ENCODE measurements around the gene RCN2. TPM values are rescaled to one million over a fixed set of nuclear protein-coding genes. Genes with fewer than 3 reads are reported as not detected.
A peak's percentile ranks its signal among the peaks of the same experiment; 100 is the strongest.

The RCN2 gene
- total and polyA plus RNA-seq, 2 experiments from 2014 or later, result 96.7 to 178 TPM

DNA sequence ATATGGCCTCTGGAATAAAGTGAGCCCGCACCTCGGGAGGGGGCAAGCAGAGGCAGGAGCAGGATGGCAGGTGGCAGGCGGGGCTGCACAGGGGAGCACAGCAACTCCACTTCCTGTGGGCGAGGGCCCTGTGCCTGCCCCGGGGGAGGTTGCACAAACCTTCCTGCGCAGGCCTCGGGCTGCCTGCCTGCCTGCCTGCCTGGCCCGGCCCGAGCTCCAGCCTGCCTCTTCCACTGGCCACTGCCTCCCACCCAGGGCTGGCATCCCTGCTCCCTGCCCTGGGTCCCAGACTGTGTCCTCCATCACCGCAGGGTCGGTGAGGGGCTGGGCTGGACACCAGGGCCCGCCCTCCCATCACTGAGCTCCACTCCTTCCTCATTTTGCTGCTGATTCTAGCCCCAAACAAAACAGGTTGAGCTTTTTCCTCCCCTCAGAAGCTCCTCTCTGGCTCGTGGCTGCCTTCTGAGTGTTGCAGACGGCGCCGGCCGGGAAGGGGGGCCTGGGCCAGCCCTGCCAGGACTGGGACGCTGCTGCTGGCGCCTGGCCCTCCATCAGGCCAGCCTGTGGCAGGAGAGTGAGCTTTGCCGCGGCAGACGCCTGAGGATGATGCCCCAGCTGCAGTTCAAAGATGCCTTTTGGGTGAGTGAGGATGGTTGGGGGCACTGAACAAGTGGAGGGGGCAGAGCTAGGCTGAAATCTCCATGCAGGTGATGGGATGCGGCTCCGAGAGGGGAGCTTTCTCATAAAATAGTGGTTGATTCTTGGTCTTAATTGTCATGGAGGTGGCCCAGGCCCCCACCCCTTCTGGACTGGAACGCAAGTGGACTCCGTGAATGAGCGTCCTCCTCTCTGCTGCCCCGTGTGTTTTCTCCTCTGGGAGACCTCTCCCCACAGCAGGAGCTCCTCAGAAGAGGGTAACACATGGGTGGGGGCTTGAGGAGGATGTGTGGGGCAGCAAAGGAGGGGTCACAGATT is 63.7 kb downstream of the RCN2 start, which contains the start of gene PSTPIP1:
PSTPIP1 (plus strand) TSS at position 156 of the 975 bp plus-strand sequence; CDS start at position 604, 448 bp downstream.
- Histone ChIP-seq H3K4me3 (no peak within 1 kb of the TSS), H3K4me1 (ENCODE audit: insufficient read depth) (peaks cover 13% of the 10 kb centered on the region), H3K27ac (no peak within 1 kb of the TSS), H3K9me3 (ENCODE audit: low read depth) (no peaks in the 10 kb centered on the region), H3K9me2 (ENCODE audit: insufficient read depth) (no peaks in the 10 kb centered on the region), H2AFZ (peak within 1 kb of the TSS; percentile 80), H3K9ac (no peak within 1 kb of the TSS; the same call in 1 of the 2 replicates), H4K20me1 (ENCODE audit: insufficient read depth) (no peaks in the 10 kb centered on the region), H3K36me3 (ENCODE audit: low read depth) (no peaks in the 10 kb centered on the region), H3F3A (ENCODE audit: insufficient read depth) (peaks cover 4% of the 10 kb centered on the region; the same call in 1 of the 2 replicates), H3K4me2 (ENCODE audit: unreplicated experiment) (peak within 1 kb of the TSS; percentile 1), H3K27me3 (replicated peaks; ENCODE audit: insufficient read depth) (no peaks in the 10 kb centered on the region), H3K79me2 (ENCODE audit: insufficient read depth) (no peaks in the 10 kb centered on the region)
- peak; percentile 66 for DNase-seq
- in situ Hi-C loops (cut with MboI), result no loop called here
- WGBS, 2 experiments (ENCODE audit: low coverage in 1 of 2, low lambda C conversion rate in 2 of 2, missing lambda C conversion rate in 2 of 2), result 37 to 38% methylated on average over 25 to 27 of the region's 28 CpGs
- TF ChIP-seq EZH2phosphoT487 (IDR thresholded peaks at IDR 0.05; ENCODE audit: insufficient read depth, low read depth) (no peak), EZH2 (IDR thresholded peaks at IDR 0.05; ENCODE audit: insufficient read depth, poor library complexity, severe bottlenecking) (no peak)

DNA sequence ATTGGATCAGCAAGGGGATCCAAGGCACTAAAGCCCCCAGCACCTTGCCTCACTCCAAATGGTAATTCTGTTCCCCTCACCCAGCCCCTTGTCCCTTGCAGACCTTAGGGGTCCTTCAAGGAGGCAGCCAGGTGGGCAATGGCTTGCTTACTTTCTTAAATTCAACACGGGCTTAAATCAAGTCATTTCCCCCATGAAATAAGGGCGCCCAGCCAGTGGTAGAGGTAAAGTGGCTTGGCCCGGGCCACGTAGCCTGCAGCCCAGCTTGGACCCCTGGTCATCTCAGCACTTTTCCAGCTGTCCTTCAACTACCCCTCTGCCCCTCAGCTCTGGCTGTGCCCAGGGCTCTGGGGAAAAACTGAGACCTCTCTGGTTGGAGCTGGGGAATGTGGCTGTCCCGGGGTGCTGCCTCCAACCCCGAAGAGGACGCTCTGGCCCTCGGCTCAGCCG is 64.6 kb downstream of the RCN2 start:
- no peaks in the 10 kb centered on the region for H3K36me3 ChIP-seq (ENCODE audit: low read depth)
- 40 to 41% methylated on average over 9 of the region's 9 CpGs for WGBS, 2 experiments (ENCODE audit: low coverage in 1 of 2, low lambda C conversion rate in 2 of 2, missing lambda C conversion rate in 2 of 2)
- in situ Hi-C loops (cut with MboI), result no loop called here
- no peak for TF ChIP-seq EZH2 (IDR thresholded peaks at IDR 0.05; ENCODE audit: insufficient read depth, poor library complexity, severe bottlenecking)
- H3K9me2 ChIP-seq (ENCODE audit: insufficient read depth), result no peaks in the 10 kb centered on the region
- no peaks in the 10 kb centered on the region for H4K20me1 ChIP-seq (ENCODE audit: insufficient read depth)
- H2AFZ ChIP-seq, result peak overlapping the region; percentile 80
- H3K9ac ChIP-seq, result peak overlapping the region; percentile 33
- H3K9me3 ChIP-seq (ENCODE audit: low read depth), result no peaks in the 10 kb centered on the region
- H3K4me3 ChIP-seq, result no peak overlapping the region
- peaks cover 4% of the 10 kb centered on the region; the same call in 1 of the 2 replicates for H3F3A ChIP-seq (ENCODE audit: insufficient read depth)
- no peaks in the 10 kb centered on the region for H3K79me2 ChIP-seq (ENCODE audit: insufficient read depth)
- H3K27ac ChIP-seq, result peak overlapping the region; percentile 26; the same call in 1 of the 2 replicates
- no peak for DNase-seq
- peaks cover 13% of the 10 kb centered on the region for H3K4me1 ChIP-seq (ENCODE audit: insufficient read depth)
- peak overlapping the region; percentile 1 for H3K4me2 ChIP-seq (ENCODE audit: unreplicated experiment)
- no peaks in the 10 kb centered on the region for H3K27me3 ChIP-seq (replicated peaks; ENCODE audit: insufficient read depth)

DNA sequence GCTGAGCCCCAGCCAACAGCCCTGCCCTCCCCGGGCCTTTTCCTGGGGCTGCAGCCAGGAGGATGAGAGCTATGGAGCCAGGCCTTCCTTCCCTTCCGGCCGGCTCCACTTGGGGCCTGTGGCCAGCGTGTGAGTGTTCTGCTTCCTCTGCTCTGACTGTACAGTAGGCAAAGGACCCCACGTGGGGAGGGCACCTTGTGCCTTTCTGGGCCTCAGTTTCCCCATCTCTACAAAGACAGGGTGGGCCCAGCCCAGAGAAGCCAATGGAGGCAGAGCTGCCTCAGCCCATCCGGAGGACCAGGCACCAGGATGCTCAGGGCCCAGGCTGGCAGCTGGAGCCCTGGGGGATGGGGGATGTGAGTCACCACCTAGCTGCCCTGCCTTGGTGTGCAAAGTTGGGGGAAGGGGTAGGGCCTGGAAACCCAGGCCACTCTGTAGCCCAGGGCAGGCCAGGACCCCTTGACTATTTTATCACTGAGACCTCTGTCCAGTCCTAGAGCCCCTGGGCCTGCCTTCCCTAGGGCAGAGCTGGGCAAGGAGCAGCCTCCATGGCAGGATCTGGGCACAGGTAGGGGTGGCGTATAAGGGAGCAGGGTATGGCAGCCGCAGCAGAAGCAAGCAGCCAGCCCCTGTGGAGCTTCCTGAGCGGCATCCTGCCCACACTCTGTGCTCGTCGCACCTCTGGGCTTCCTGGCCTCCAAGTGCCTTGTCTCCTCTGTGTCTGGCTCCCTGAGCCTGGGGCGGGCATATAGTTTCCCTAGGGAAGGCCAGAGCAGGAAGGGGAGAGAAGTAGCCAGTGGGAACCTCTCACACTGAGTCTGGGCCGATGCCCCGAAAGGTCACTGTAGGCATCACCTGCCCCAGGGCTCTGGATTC is 65.2 kb downstream of the RCN2 start:
- H3K36me3 ChIP-seq (ENCODE audit: low read depth), result no peaks in the 10 kb centered on the region
- H3F3A ChIP-seq (ENCODE audit: insufficient read depth), result peaks cover 4% of the 10 kb centered on the region; the same call in 1 of the 2 replicates
- DNase-seq, result peak; percentile 77
- no peak for TF ChIP-seq EZH2 (IDR thresholded peaks at IDR 0.05; ENCODE audit: insufficient read depth, poor library complexity, severe bottlenecking)
- peak overlapping the region; percentile 33 for H3K9ac ChIP-seq
- H3K27me3 ChIP-seq (replicated peaks; ENCODE audit: insufficient read depth), result no peaks in the 10 kb centered on the region
- H3K27ac ChIP-seq, result peak overlapping the region; percentile 26; the same call in 1 of the 2 replicates
- no peaks in the 10 kb centered on the region for H4K20me1 ChIP-seq (ENCODE audit: insufficient read depth)
- no peaks in the 10 kb centered on the region for H3K9me3 ChIP-seq (ENCODE audit: low read depth)
- H3K4me1 ChIP-seq (ENCODE audit: insufficient read depth), result peaks cover 13% of the 10 kb centered on the region
- H2AFZ ChIP-seq, result peak overlapping the region; percentile 80
- WGBS, 2 experiments (ENCODE audit: low coverage in 1 of 2, low lambda C conversion rate in 2 of 2, missing lambda C conversion rate in 2 of 2), result 64 to 66% methylated on average over 14 of the region's 14 CpGs
- in situ Hi-C loops (cut with MboI), result no loop called here
- peak overlapping the region; percentile 1 for H3K4me2 ChIP-seq (ENCODE audit: unreplicated experiment)
- no peaks in the 10 kb centered on the region for H3K79me2 ChIP-seq (ENCODE audit: insufficient read depth)
- H3K9me2 ChIP-seq (ENCODE audit: insufficient read depth), result no peaks in the 10 kb centered on the region
- H3K4me3 ChIP-seq, result no peak overlapping the region

DNA sequence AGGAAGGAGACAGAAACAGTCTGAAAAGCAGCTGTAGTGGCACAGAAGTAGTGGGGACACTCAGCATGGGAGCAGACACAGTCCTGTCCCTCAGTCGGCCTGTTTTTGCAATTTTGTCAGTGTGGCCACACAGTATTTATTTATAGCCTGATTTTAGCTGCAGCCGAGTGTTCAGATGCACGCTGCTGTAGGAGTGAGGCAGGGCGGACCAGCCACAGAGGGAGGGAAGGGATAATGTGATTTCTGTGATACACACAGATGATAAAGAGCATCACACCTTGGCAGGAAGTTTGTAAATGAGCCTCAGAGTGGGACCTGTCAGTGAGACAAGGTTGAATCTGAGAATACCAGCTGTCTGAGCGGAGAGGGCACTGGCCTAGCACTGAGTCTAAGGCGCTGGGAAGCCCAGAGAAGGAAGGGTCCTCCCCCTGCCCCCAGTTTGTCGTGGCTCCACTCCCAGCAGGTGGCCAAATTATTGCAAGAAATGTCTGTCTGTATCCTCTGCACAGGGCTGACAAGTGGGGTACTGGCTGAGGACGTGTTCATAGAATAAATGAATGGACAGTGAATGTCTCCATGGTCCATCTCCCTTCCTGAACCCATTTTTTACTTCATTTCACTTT is 67.2 kb downstream of the RCN2 start:
- Histone ChIP-seq H3K4me3 (no peak overlapping the region), H3K27ac (no peak overlapping the region), H3K4me2 (ENCODE audit: unreplicated experiment) (no peak overlapping the region), H3K9me2 (ENCODE audit: insufficient read depth) (no peaks in the 10 kb centered on the region), H3K4me1 (ENCODE audit: insufficient read depth) (peaks cover 13% of the 10 kb centered on the region), H3K79me2 (ENCODE audit: insufficient read depth) (no peaks in the 10 kb centered on the region), H4K20me1 (ENCODE audit: insufficient read depth) (no peaks in the 10 kb centered on the region), H3K27me3 (replicated peaks; ENCODE audit: insufficient read depth) (no peaks in the 10 kb centered on the region), H3K36me3 (ENCODE audit: low read depth) (no peaks in the 10 kb centered on the region), H2AFZ (no peak overlapping the region), H3F3A (ENCODE audit: insufficient read depth) (peaks cover 4% of the 10 kb centered on the region; the same call in 1 of the 2 replicates), H3K9ac (no peak overlapping the region), H3K9me3 (ENCODE audit: low read depth) (no peaks in the 10 kb centered on the region)
- WGBS, 2 experiments (ENCODE audit: low coverage in 1 of 2, low lambda C conversion rate in 2 of 2, missing lambda C conversion rate in 2 of 2), result 85 to 87% methylated on average over 8 of the region's 8 CpGs
- no peak for DNase-seq
- in situ Hi-C loops (cut with MboI), result no loop called here
- TF ChIP-seq EZH2 (IDR thresholded peaks at IDR 0.05; ENCODE audit: insufficient read depth, poor library complexity, severe bottlenecking), result no peak
